Loucy (cell line): ENCODE results near the gene JPH2.

Experiments
- H2AFZ ChIP-seq: fragments of 200-600 bp; sonication (generic); 2 replicates; pipeline ENCODE4 v1.6.0; 2016; ENCODE audit warnings: antibody characterized with exemption, mild to moderate bottlenecking, low read length, moderate library complexity
- H3F3A ChIP-seq: fragments of 200-600 bp; 2 replicates; pipeline ENCODE4 v1.6.0; 2016; ENCODE audit warnings: antibody characterized with exemption, low read depth, mild to moderate bottlenecking
- H3K27me3 ChIP-seq: fragments of 200-600 bp; sonication (generic); 2 replicates; pipeline ENCODE4 v1.6.1; 2014; ENCODE audit warnings: low read length, mild to moderate bottlenecking; ENCODE audit not compliant: insufficient read depth, poor library complexity, severe bottlenecking
- H3K36me3 ChIP-seq: fragments of 200-600 bp; sonication (generic); 2 replicates; pipeline ENCODE4 v1.6.1; 2016; ENCODE audit warnings: low read length; ENCODE audit not compliant: insufficient read depth
- H3K4me1 ChIP-seq: fragments of 200-600 bp; sonication (generic); 2 replicates; pipeline ENCODE4 v1.5.1; 2014; ENCODE audit warnings: low read length, mild to moderate bottlenecking; ENCODE audit not compliant: insufficient read depth, poor library complexity, severe bottlenecking
- H3K4me2 ChIP-seq: fragments of 200-600 bp; sonication (generic); 2 replicates; pipeline ENCODE4 v1.6.0; 2014; ENCODE audit warnings: antibody characterized with exemption, low read length, low read depth, mild to moderate bottlenecking; ENCODE audit not compliant: poor library complexity, severe bottlenecking
- H3K4me3 ChIP-seq: fragments of 200-600 bp; sonication (generic); 2 replicates; pipeline ENCODE4 v1.5.1; 2014; ENCODE audit warnings: low read length, mild to moderate bottlenecking, mixed read lengths; ENCODE audit not compliant: poor library complexity, severe bottlenecking
- H3K79me2 ChIP-seq: fragments of 200-600 bp; sonication (generic); 2 replicates; pipeline ENCODE4 v1.6.1; 2014; ENCODE audit warnings: low read length; ENCODE audit not compliant: insufficient read depth
- H3K9ac ChIP-seq: fragments of 200-600 bp; sonication (generic); 2 replicates; pipeline ENCODE4 v1.6.0; 2014; ENCODE audit warnings: mild to moderate bottlenecking, low read depth, low read length, moderate library complexity; ENCODE audit not compliant: poor library complexity, severe bottlenecking
- H3K9me2 ChIP-seq: fragments of 200-600 bp; sonication (generic); replicated peaks from 2 replicates; pipeline ENCODE4 v1.6.1; 2016; ENCODE audit warnings: low read depth, low read length, mixed read lengths
- H3K9me3 ChIP-seq: fragments of 200-600 bp; sonication (generic); 2 replicates; pipeline ENCODE4 v1.6.1; 2014; ENCODE audit warnings: mild to moderate bottlenecking, antibody characterized with exemption, low read length, low read depth; ENCODE audit not compliant: insufficient read depth
- H4K20me1 ChIP-seq: fragments of 200-600 bp; sonication (generic); 2 replicates; pipeline ENCODE4 v1.6.0; 2014; ENCODE audit warnings: antibody characterized with exemption, low read length, mild to moderate bottlenecking; ENCODE audit not compliant: insufficient read depth, poor library complexity, severe bottlenecking
- EZH2phosphoT487 ChIP-seq: fragments of 200-600 bp; IDR thresholded peaks from 2 replicates; pipeline ENCODE4 v1.6.1; 2018; ENCODE audit warnings: antibody characterized with exemption, mild to moderate bottlenecking, moderate library complexity, borderline replicate concordance
- TF ChIP-seq, protein P1 (sequence below): fragments of 200-600 bp; sonication (generic); conservative IDR thresholded peaks from 2 replicates; pipeline ENCODE4 v1.5.1; 2014; ENCODE audit warnings: mild to moderate bottlenecking, antibody characterized with exemption, low read length

Gene JPH2

GRCh38 chr20:44183282-44183681 lies 3.7 kb downstream of the JPH2 start:
- Histone ChIP-seq H3K9ac (no peak overlapping the region), H3K4me3 (no peak overlapping the region), H3K4me2 (no peak overlapping the region), H3K9me3 (no peaks in the 10 kb centered on the region), H3K79me2 (no peaks in the 10 kb centered on the region), H3K9me2 (no peaks in the 10 kb centered on the region), H2AFZ (no peak overlapping the region), H3K36me3 (no peaks in the 10 kb centered on the region), H3F3A (no peaks in the 10 kb centered on the region), H3K4me1 (no peaks in the 10 kb centered on the region), H4K20me1 (no peaks in the 10 kb centered on the region), H3K27me3 (no peaks in the 10 kb centered on the region)
- TF ChIP-seq, protein P1, sequence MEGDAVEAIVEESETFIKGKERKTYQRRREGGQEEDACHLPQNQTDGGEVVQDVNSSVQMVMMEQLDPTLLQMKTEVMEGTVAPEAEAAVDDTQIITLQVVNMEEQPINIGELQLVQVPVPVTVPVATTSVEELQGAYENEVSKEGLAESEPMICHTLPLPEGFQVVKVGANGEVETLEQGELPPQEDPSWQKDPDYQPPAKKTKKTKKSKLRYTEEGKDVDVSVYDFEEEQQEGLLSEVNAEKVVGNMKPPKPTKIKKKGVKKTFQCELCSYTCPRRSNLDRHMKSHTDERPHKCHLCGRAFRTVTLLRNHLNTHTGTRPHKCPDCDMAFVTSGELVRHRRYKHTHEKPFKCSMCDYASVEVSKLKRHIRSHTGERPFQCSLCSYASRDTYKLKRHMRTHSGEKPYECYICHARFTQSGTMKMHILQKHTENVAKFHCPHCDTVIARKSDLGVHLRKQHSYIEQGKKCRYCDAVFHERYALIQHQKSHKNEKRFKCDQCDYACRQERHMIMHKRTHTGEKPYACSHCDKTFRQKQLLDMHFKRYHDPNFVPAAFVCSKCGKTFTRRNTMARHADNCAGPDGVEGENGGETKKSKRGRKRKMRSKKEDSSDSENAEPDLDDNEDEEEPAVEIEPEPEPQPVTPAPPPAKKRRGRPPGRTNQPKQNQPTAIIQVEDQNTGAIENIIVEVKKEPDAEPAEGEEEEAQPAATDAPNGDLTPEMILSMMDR, result no peak
- TF ChIP-seq EZH2phosphoT487, result no peak

DNA sequence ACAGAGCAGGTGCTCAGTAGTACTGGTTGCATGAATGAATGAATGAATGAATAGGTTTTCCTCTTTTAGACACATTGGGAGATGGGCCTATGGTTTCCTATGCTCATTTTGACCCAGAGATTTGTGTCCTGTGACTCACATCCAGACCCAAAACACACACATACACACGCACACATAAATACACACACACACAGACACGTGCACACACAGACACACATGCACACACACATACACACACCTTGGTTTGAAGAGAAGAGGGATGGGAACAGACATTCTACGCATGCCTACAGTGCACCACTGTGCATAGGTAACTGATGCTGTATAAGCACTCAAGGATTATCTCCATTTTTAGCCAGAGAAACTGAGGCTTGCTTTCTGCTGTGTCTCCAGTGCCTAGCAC lies 4.1 kb downstream of the JPH2 start:
- no peak overlapping the region for H3K4me2 ChIP-seq
- H3K4me3 ChIP-seq, result no peak overlapping the region
- H3K79me2 ChIP-seq, result no peaks in the 10 kb centered on the region
- no peaks in the 10 kb centered on the region for H3K4me1 ChIP-seq
- no peaks in the 10 kb centered on the region for H3K9me2 ChIP-seq
- H3K9ac ChIP-seq, result no peak overlapping the region
- no peaks in the 10 kb centered on the region for H3K36me3 ChIP-seq
- H3K9me3 ChIP-seq, result no peaks in the 10 kb centered on the region
- no peak overlapping the region for H2AFZ ChIP-seq
- no peaks in the 10 kb centered on the region for H3K27me3 ChIP-seq
- TF ChIP-seq, protein P1, result no peak
- no peak for TF ChIP-seq EZH2phosphoT487
- H3F3A ChIP-seq, result no peaks in the 10 kb centered on the region
- no peaks in the 10 kb centered on the region for H4K20me1 ChIP-seq

DNA sequence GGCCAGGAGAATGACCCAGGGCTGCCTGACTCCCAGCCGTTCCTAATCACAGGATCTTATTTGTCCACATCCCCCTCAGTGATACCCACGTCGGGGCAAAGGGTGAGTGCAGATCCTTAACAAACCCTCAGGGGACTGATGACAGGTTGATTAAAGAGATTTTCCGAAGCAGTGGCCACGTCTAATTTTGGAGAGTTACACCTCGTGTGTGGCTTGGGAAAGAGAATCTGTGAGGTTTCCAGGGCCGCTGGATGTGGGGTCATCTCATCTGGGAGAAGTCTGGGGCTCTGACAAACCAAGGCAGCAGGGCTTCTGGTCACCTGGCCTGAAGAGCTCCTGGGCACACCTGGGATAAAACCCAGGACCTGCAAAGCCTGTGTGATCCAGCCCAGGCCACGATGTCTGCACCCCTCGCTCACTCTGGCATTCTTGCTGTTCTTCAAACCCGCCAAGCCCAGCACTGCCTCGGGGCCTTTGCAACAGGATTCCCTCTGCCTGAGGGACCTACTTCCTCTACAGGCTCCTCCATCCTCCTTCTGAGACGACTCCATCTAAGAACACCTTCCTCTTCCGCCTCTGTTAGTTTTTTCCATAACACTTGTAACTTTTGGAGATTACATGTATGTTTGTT lies 4.7 kb downstream of the JPH2 start:
- H4K20me1 ChIP-seq, result no peaks in the 10 kb centered on the region
- H3K4me2 ChIP-seq, result no peak overlapping the region
- no peak overlapping the region for H3K4me3 ChIP-seq
- H3K4me1 ChIP-seq, result no peaks in the 10 kb centered on the region
- no peaks in the 10 kb centered on the region for H3K36me3 ChIP-seq
- TF ChIP-seq, protein P1, result no peak
- TF ChIP-seq EZH2phosphoT487, result no peak
- no peaks in the 10 kb centered on the region for H3F3A ChIP-seq
- no peaks in the 10 kb centered on the region for H3K27me3 ChIP-seq
- H3K79me2 ChIP-seq, result no peaks in the 10 kb centered on the region
- H2AFZ ChIP-seq, result no peak overlapping the region
- H3K9me3 ChIP-seq, result no peaks in the 10 kb centered on the region
- H3K9me2 ChIP-seq, result no peaks in the 10 kb centered on the region
- H3K9ac ChIP-seq, result no peak overlapping the region
